Measurements from ENCODE around the gene TAS2R30. TPM values are rescaled to one million over a fixed set of nuclear protein-coding genes. Genes with fewer than 3 reads are reported as not detected.
A peak's percentile ranks its signal among the peaks of the same experiment; 100 is the strongest.

The TAS2R30 gene
- total RNA-seq, 1 experiment from 2014 or later, result 3.7 TPM

- H3K27me3 ChIP-seq (replicated peaks; ENCODE audit: insufficient read depth, low read depth, low read length, poor library complexity), result no peaks in the 10 kb centered on the region
- H3K9me3 ChIP-seq (ENCODE audit: low read depth, low read length, poor library complexity, severe bottlenecking), result no peaks in the 10 kb centered on the region
- TF ChIP-seq CTCF (conservative IDR thresholded peaks at IDR 0.05; ENCODE audit: low read depth, low read length) (no peak), EZH2 (IDR thresholded peaks at IDR 0.05; ENCODE audit: borderline replicate concordance, low read depth, low read length, poor library complexity, severe bottlenecking) (no peak)
- intact Hi-C loops (cut with micrococcal nuclease; ENCODE audit: unreplicated experiment), result no loop called here
- no TSS peak for BruUV-seq (replicated peaks)
- peaks cover 9% of the 10 kb centered on the region for H3K36me3 ChIP-seq (ENCODE audit: insufficient read depth, low read length, poor library complexity, severe bottlenecking)
- DNase-seq (ENCODE audit: low spot score), result peak; percentile 97
- peak within 1 kb of the TSS; percentile 74 for H3K27ac ChIP-seq (ENCODE audit: low read depth, low read length, poor library complexity, severe bottlenecking)
- peaks cover 25% of the 10 kb centered on the region for H3K4me1 ChIP-seq (ENCODE audit: insufficient read depth, low read length, poor library complexity, severe bottlenecking)
- ChIA-PET POLR2A (ENCODE audit: low non-redundant PET) (interaction anchor here (1.0 kb wide), 1 partner anchor 9 kb away, joined by 4 read pairs; no protein-coding TSS in a partner anchor), CTCF (interaction anchor here (1.0 to 1.2 kb wide), 2 partner anchors 28 to 1018 kb away, joined by 4 read pairs; no protein-coding TSS in a partner anchor)
- H3K4me3 ChIP-seq (ENCODE audit: low read depth, low read length, poor library complexity, severe bottlenecking), result peak within 1 kb of the TSS; percentile 60
Measured at GRCh38 chr12:11171145-11171968, 36.9 kb upstream of the TAS2R30 start, which contains the start of gene SMIM10L1. SMIM10L1 (plus strand) TSS chr12:11171194; CDS start chr12:11171357, 163 bp downstream.

- TF ChIP-seq EZH2 (IDR thresholded peaks at IDR 0.05; ENCODE audit: borderline replicate concordance, low read depth, low read length, poor library complexity, severe bottlenecking) (no peak), CTCF (conservative IDR thresholded peaks at IDR 0.05; ENCODE audit: low read depth, low read length) (no peak)
- Histone ChIP-seq H3K9me3 (ENCODE audit: low read depth, low read length, poor library complexity, severe bottlenecking) (no peaks in the 10 kb centered on the region), H3K4me3 (ENCODE audit: low read depth, low read length, poor library complexity, severe bottlenecking) (peak overlapping the region; percentile 60), H3K27ac (ENCODE audit: low read depth, low read length, poor library complexity, severe bottlenecking) (peak overlapping the region; percentile 74), H3K36me3 (ENCODE audit: insufficient read depth, low read length, poor library complexity, severe bottlenecking) (peaks cover 13% of the 10 kb centered on the region), H3K27me3 (replicated peaks; ENCODE audit: insufficient read depth, low read depth, low read length, poor library complexity) (no peaks in the 10 kb centered on the region), H3K4me1 (ENCODE audit: insufficient read depth, low read length, poor library complexity, severe bottlenecking) (peaks cover 22% of the 10 kb centered on the region)
- ChIA-PET CTCF (interaction anchor here (1.2 kb wide), 1 partner anchor 1017 kb away, joined by 4 read pairs; no protein-coding TSS in a partner anchor), POLR2A (ENCODE audit: low non-redundant PET) (interaction anchor here (1.0 kb wide), 1 partner anchor 8 kb away, joined by 4 read pairs; no protein-coding TSS in a partner anchor)
- DNase-seq (ENCODE audit: low spot score), result no peak
- intact Hi-C loops (cut with micrococcal nuclease; ENCODE audit: unreplicated experiment), result no loop called here
- no TSS peak for BruUV-seq (replicated peaks)
Measured at GRCh38 chr12:11170810-11171144, 36.3 kb upstream of the TAS2R30 start.

DNA sequence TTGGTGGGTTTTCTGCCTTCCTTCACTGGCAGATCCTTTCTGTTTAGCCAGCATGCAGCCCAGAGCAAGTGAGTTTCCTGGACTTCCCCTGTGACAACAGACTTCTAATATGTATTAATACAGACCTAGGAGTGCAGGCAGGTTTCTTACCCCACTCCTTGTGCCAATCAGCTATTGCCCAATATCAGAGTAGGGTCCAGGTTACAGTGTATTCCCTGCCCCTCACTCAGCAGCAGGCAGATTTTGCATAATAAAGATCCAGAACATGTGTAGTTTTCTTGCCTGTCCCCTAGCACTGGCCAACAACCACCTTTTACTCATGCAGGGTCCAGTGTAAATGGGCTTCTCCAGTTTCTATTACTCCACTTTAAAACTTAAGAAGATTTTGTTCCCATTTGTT is 31.9 kb upstream of the TAS2R30 start:
- Histone ChIP-seq H3K9me3 (ENCODE audit: low read depth, low read length, poor library complexity, severe bottlenecking) (no peaks in the 10 kb centered on the region), H3K4me1 (ENCODE audit: insufficient read depth, low read length, poor library complexity, severe bottlenecking) (peaks cover 7% of the 10 kb centered on the region), H3K27me3 (replicated peaks; ENCODE audit: insufficient read depth, low read depth, low read length, poor library complexity) (no peaks in the 10 kb centered on the region), H3K36me3 (ENCODE audit: insufficient read depth, low read length, poor library complexity, severe bottlenecking) (peaks cover 24% of the 10 kb centered on the region), H3K27ac (ENCODE audit: low read depth, low read length, poor library complexity, severe bottlenecking) (peak overlapping the region; percentile 18), H3K4me3 (ENCODE audit: low read depth, low read length, poor library complexity, severe bottlenecking) (no peak overlapping the region)
- no peak for DNase-seq (ENCODE audit: low spot score)
- POLR2A ChIA-PET (ENCODE audit: low non-redundant PET), result no interaction called here
- TF ChIP-seq EZH2 (IDR thresholded peaks at IDR 0.05; ENCODE audit: borderline replicate concordance, low read depth, low read length, poor library complexity, severe bottlenecking) (no peak), CTCF (conservative IDR thresholded peaks at IDR 0.05; ENCODE audit: low read depth, low read length) (no peak)
- no TSS peak for BruUV-seq (replicated peaks)
- CTCF ChIA-PET, result no interaction called here
- intact Hi-C loops (cut with micrococcal nuclease; ENCODE audit: unreplicated experiment), result no loop called here
